ENCODE measurements around the gene ZPLD1. TPM values are rescaled to one million over a fixed set of nuclear protein-coding genes. Genes with fewer than 3 reads are reported as not detected.

The ZPLD1 gene
- total RNA-seq, 1 donor from 2014 or later = 0.45 TPM

GRCh38 chr3:102464261-102464660 is 29.4 kb downstream of the ZPLD1 start:
- no peak for TF ChIP-seq EZH2 (IDR thresholded peaks at IDR 0.05; ENCODE audit: insufficient read depth, low read length)
- TF ChIP-seq CTCF (IDR thresholded peaks at IDR 0.05; ENCODE audit: insufficient read depth, low read depth, low read length) = no peak
- H3K4me3 Mint-ChIP-seq (ENCODE audit: unreplicated experiment) = no peak overlapping the region
- no peaks in the 10 kb centered on the region for H3K9me3 ChIP-seq (ENCODE audit: insufficient read depth, low read depth, low read length)
- no peak overlapping the region for H3K9ac ChIP-seq (ENCODE audit: low read length)
- no peak for FAIRE-seq
- no peaks in the 10 kb centered on the region for H3K9me3 Mint-ChIP-seq (ENCODE audit: unreplicated experiment)
- no peaks in the 10 kb centered on the region for H3K79me2 ChIP-seq (ENCODE audit: insufficient read depth, low read length)
- H3K4me1 Mint-ChIP-seq (ENCODE audit: low read depth, unreplicated experiment) = no peaks in the 10 kb centered on the region
- H3K4me1 ChIP-seq (ENCODE audit: insufficient read depth, low read length) = no peaks in the 10 kb centered on the region
- no peaks in the 10 kb centered on the region for H3K36me3 Mint-ChIP-seq (ENCODE audit: low read depth, unreplicated experiment)
- no peak overlapping the region for H2AFZ ChIP-seq (ENCODE audit: low read depth, low read length)
- no peak overlapping the region for H3K27ac Mint-ChIP-seq (ENCODE audit: unreplicated experiment)
- no peaks in the 10 kb centered on the region for H4K20me1 ChIP-seq (ENCODE audit: insufficient read depth, low read length)
- no peaks in the 10 kb centered on the region for H3K36me3 ChIP-seq (ENCODE audit: insufficient read depth, low read length)
- no peak overlapping the region for H3K4me3 ChIP-seq (ENCODE audit: insufficient read depth, low read depth, low read length)
- no peak for DNase-seq (ENCODE audit: low read depth)
- no peaks in the 10 kb centered on the region for H3K27me3 ChIP-seq (ENCODE audit: insufficient read depth, low read length)
- no peak overlapping the region for H3K27ac ChIP-seq (ENCODE audit: low read depth, low read length)
- H3K4me2 ChIP-seq (ENCODE audit: low read length) = no peak overlapping the region
- no peaks in the 10 kb centered on the region for H3K27me3 Mint-ChIP-seq (ENCODE audit: low read depth, unreplicated experiment)

GRCh38 chr3:102466001-102466400 is 31.2 kb downstream of the ZPLD1 start:
- FAIRE-seq (no peak), DNase-seq (ENCODE audit: low read depth) (no peak)
- Histone ChIP-seq H3K4me3 (ENCODE audit: insufficient read depth, low read depth, low read length) (no peak overlapping the region), H3K9me3 (ENCODE audit: insufficient read depth, low read depth, low read length) (no peaks in the 10 kb centered on the region), H3K79me2 (ENCODE audit: insufficient read depth, low read length) (no peaks in the 10 kb centered on the region), H3K4me2 (ENCODE audit: low read length) (no peak overlapping the region), H2AFZ (ENCODE audit: low read depth, low read length) (no peak overlapping the region), H3K9ac (ENCODE audit: low read length) (no peak overlapping the region), H3K27me3 (ENCODE audit: insufficient read depth, low read length) (no peaks in the 10 kb centered on the region), H3K36me3 (ENCODE audit: insufficient read depth, low read length) (no peaks in the 10 kb centered on the region), H4K20me1 (ENCODE audit: insufficient read depth, low read length) (no peaks in the 10 kb centered on the region), H3K27ac (ENCODE audit: low read depth, low read length) (no peak overlapping the region), H3K4me1 (ENCODE audit: insufficient read depth, low read length) (no peaks in the 10 kb centered on the region)
- Mint-ChIP-seq H3K4me1 (ENCODE audit: low read depth, unreplicated experiment) (no peaks in the 10 kb centered on the region), H3K27me3 (ENCODE audit: low read depth, unreplicated experiment) (no peaks in the 10 kb centered on the region), H3K4me3 (ENCODE audit: unreplicated experiment) (no peak overlapping the region), H3K27ac (ENCODE audit: unreplicated experiment) (no peak overlapping the region), H3K36me3 (ENCODE audit: low read depth, unreplicated experiment) (no peaks in the 10 kb centered on the region), H3K9me3 (ENCODE audit: unreplicated experiment) (no peaks in the 10 kb centered on the region)
- no peak for TF ChIP-seq CTCF (IDR thresholded peaks at IDR 0.05; ENCODE audit: insufficient read depth, low read depth, low read length)
- TF ChIP-seq EZH2 (IDR thresholded peaks at IDR 0.05; ENCODE audit: insufficient read depth, low read length) = no peak

- H3K4me1 ChIP-seq (ENCODE audit: insufficient read depth, low read length) = no peaks in the 10 kb centered on the region
- no peaks in the 10 kb centered on the region for H3K79me2 ChIP-seq (ENCODE audit: insufficient read depth, low read length)
- H3K4me3 ChIP-seq (ENCODE audit: insufficient read depth, low read depth, low read length) = no peak overlapping the region
- no peaks in the 10 kb centered on the region for H4K20me1 ChIP-seq (ENCODE audit: insufficient read depth, low read length)
- no peak overlapping the region for H3K27ac ChIP-seq (ENCODE audit: low read depth, low read length)
- Mint-ChIP-seq H3K27ac (ENCODE audit: unreplicated experiment) (no peak overlapping the region), H3K27me3 (ENCODE audit: low read depth, unreplicated experiment) (no peaks in the 10 kb centered on the region), H3K4me3 (ENCODE audit: unreplicated experiment) (no peak overlapping the region), H3K9me3 (ENCODE audit: unreplicated experiment) (no peaks in the 10 kb centered on the region), H3K4me1 (ENCODE audit: low read depth, unreplicated experiment) (no peaks in the 10 kb centered on the region), H3K36me3 (ENCODE audit: low read depth, unreplicated experiment) (no peaks in the 10 kb centered on the region)
- H3K27me3 ChIP-seq (ENCODE audit: insufficient read depth, low read length) = no peaks in the 10 kb centered on the region
- H3K9me3 ChIP-seq (ENCODE audit: insufficient read depth, low read depth, low read length) = no peaks in the 10 kb centered on the region
- H3K9ac ChIP-seq (ENCODE audit: low read length) = no peak overlapping the region
- H2AFZ ChIP-seq (ENCODE audit: low read depth, low read length) = no peak overlapping the region
- DNase-seq (ENCODE audit: low read depth) = no peak
- no peak overlapping the region for H3K4me2 ChIP-seq (ENCODE audit: low read length)
- TF ChIP-seq EZH2 (IDR thresholded peaks at IDR 0.05; ENCODE audit: insufficient read depth, low read length) (no peak), CTCF (IDR thresholded peaks at IDR 0.05; ENCODE audit: insufficient read depth, low read depth, low read length) (no peak)
- no peaks in the 10 kb centered on the region for H3K36me3 ChIP-seq (ENCODE audit: insufficient read depth, low read length)
- no peak for FAIRE-seq
Measured at GRCh38 chr3:102470066-102470465, 35.3 kb downstream of the ZPLD1 start.

Measured in astrocyte (in vitro differentiated cells and primary cell).